Vagina (tissue), 2 donors: ENCODE results near the gene ASCC3. TPM values are rescaled to one million over a fixed set of nuclear protein-coding genes. Genes with fewer than 3 reads are reported as not detected.

Experiments used
- DNase-seq, 2 donors: peaks; one replicate each; pipeline ENCODE4 v3.0.0-alpha.2; 2017; ENCODE audit errors: extremely low spot score in 2 of 2
- H3K27ac ChIP-seq: fragments of 200-600 bp; sonication (generic); one replicate; pipeline ENCODE4 v1.5.1; 2019
- H3K27me3 ChIP-seq: fragments of 200-600 bp; sonication (generic); one replicate; pipeline ENCODE4 v1.5.1; 2019
- H3K36me3 ChIP-seq, 2 donors: fragments of 200-600 bp; sonication (generic); one replicate each; pipeline ENCODE4 v1.5.1; 2017 to 2019
- H3K4me1 ChIP-seq: fragments of 200-600 bp; sonication (generic); one replicate; pipeline ENCODE4 v1.5.1; 2019
- H3K4me3 ChIP-seq, 2 donors: fragments of 200-600 bp; sonication (generic); 1 replicate in 1 of 2; 2 replicates in 1 of 2; pipeline ENCODE4 v1.5.1; 2016 to 2019
- H3K9me3 ChIP-seq: fragments of 200-600 bp; sonication (generic); one replicate; pipeline ENCODE4 v1.5.1; 2019
- POLR2A ChIP-seq, 2 donors: fragments of 450-650 bp; IDR thresholded peaks; one replicate each; pipeline ENCODE4 v1.6.1; 2017; ENCODE audit warnings: antibody characterized with exemption in 2 of 2, mild to moderate bottlenecking in 2 of 2, moderate library complexity in 2 of 2
- POLR2AphosphoS5 ChIP-seq, 2 donors: sonication (generic); formaldehyde crosslinking; IDR thresholded peaks; one replicate each; pipeline ENCODE4 v1.9.0; 2017; ENCODE audit warnings: antibody characterized with exemption in 2 of 2, mild to moderate bottlenecking in 2 of 2, low read depth in 1 of 2; ENCODE audit not compliant: insufficient read depth in 1 of 2
- intact Hi-C: fragments of 100-400 bp; cut with DNase I; formaldehyde crosslinking; loops from one replicate; pipeline ENCODE4 v1.15.1; 2023
- total RNA-seq: library from RNA; depleted of rRNA; stranded (reverse); fragments of >200 nt; gene quantifications from one replicate; pipeline ENCODE4 v1.2.3, GENCODE V29; 2016
- TF ChIP-seq, protein P1 (sequence below), 3 experiments: fragments of 450-650 bp in 2 of 3; fragments of 200-600 bp in 1 of 3; sonication (generic) in 1 of 3; IDR thresholded peaks; one replicate each; pipeline ENCODE4 v1.5.1; 2017 to 2019; ENCODE audit warnings: antibody characterized with exemption in 3 of 3, mild to moderate bottlenecking in 2 of 3, moderate library complexity in 2 of 3

The ASCC3 gene
- total RNA-seq, 1 donor from 2014 or later = 44.7 TPM

- no peaks in the 10 kb centered on the region for H3K27me3 ChIP-seq
- no peak for DNase-seq
- H3K27ac ChIP-seq = no peak overlapping the region
- TF ChIP-seq POLR2AphosphoS5 (IDR thresholded peaks at IDR 0.05; ENCODE audit: insufficient read depth in 1 of 2, low read depth in 1 of 2) = no peak
- TF ChIP-seq, protein P1, sequence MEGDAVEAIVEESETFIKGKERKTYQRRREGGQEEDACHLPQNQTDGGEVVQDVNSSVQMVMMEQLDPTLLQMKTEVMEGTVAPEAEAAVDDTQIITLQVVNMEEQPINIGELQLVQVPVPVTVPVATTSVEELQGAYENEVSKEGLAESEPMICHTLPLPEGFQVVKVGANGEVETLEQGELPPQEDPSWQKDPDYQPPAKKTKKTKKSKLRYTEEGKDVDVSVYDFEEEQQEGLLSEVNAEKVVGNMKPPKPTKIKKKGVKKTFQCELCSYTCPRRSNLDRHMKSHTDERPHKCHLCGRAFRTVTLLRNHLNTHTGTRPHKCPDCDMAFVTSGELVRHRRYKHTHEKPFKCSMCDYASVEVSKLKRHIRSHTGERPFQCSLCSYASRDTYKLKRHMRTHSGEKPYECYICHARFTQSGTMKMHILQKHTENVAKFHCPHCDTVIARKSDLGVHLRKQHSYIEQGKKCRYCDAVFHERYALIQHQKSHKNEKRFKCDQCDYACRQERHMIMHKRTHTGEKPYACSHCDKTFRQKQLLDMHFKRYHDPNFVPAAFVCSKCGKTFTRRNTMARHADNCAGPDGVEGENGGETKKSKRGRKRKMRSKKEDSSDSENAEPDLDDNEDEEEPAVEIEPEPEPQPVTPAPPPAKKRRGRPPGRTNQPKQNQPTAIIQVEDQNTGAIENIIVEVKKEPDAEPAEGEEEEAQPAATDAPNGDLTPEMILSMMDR (IDR thresholded peaks at IDR 0.05) = no peak
- no peak for TF ChIP-seq POLR2A (IDR thresholded peaks at IDR 0.05)
- intact Hi-C loops = no loop called here
- no peaks in the 10 kb centered on the region for H3K4me1 ChIP-seq
- no peak overlapping the region for H3K4me3 ChIP-seq
- H3K36me3 ChIP-seq = no peaks in the 10 kb centered on the region
- no peaks in the 10 kb centered on the region for H3K9me3 ChIP-seq
Observed at GRCh38 chr6:100475554-100476320, 405.4 kb downstream of the ASCC3 start.

GRCh38 chr6:100473182-100473581, 407.9 kb downstream of the ASCC3 start:
- H3K4me1 ChIP-seq = no peaks in the 10 kb centered on the region
- no peak overlapping the region for H3K4me3 ChIP-seq
- H3K27me3 ChIP-seq = no peaks in the 10 kb centered on the region
- no peak for DNase-seq
- no peaks in the 10 kb centered on the region for H3K36me3 ChIP-seq
- intact Hi-C loops = no loop called here
- no peak overlapping the region for H3K27ac ChIP-seq
- no peaks in the 10 kb centered on the region for H3K9me3 ChIP-seq
- no peak for TF ChIP-seq POLR2AphosphoS5 (IDR thresholded peaks at IDR 0.05; ENCODE audit: insufficient read depth in 1 of 2, low read depth in 1 of 2)
- TF ChIP-seq, protein P1 (IDR thresholded peaks at IDR 0.05) = no peak
- no peak for TF ChIP-seq POLR2A (IDR thresholded peaks at IDR 0.05)

DNA sequence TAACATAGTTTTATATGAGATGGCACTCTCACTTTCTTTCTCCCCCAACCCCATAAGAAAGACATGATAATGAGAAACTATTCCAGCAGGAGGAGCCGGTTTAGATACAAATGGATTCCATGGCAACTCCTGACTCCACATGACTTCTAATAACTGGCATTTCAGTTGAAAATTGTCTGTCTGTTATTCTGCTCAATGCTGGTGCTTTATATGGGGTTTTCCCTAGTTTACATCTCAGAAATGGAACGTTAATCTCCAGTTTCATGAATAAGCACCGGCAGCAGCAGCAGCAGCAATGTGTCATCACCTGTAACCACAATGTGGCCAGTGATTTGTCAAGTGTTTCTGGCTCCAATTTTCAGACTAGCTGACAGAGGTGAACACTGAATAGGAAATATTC, 408.5 kb downstream of the ASCC3 start:
- Histone ChIP-seq H3K27me3 (no peaks in the 10 kb centered on the region), H3K9me3 (no peaks in the 10 kb centered on the region), H3K4me1 (no peaks in the 10 kb centered on the region), H3K27ac (no peak overlapping the region), H3K36me3 (no peaks in the 10 kb centered on the region), H3K4me3 (no peak overlapping the region)
- TF ChIP-seq, protein P1 (IDR thresholded peaks at IDR 0.05) = no peak
- TF ChIP-seq POLR2AphosphoS5 (IDR thresholded peaks at IDR 0.05; ENCODE audit: insufficient read depth in 1 of 2, low read depth in 1 of 2) (no peak), POLR2A (IDR thresholded peaks at IDR 0.05) (no peak)
- intact Hi-C loops = no loop called here
- no peak for DNase-seq

GRCh38 chr6:100470422-100471120, 410.6 kb downstream of the ASCC3 start:
- H3K36me3 ChIP-seq = no peaks in the 10 kb centered on the region
- DNase-seq = peak in 1 of 2 donors; percentile 25
- H3K27ac ChIP-seq = no peak overlapping the region
- intact Hi-C loops = no loop called here
- no peaks in the 10 kb centered on the region for H3K9me3 ChIP-seq
- TF ChIP-seq POLR2A (IDR thresholded peaks at IDR 0.05) (no peak), POLR2AphosphoS5 (IDR thresholded peaks at IDR 0.05; ENCODE audit: insufficient read depth in 1 of 2, low read depth in 1 of 2) (no peak)
- TF ChIP-seq, protein P1 (IDR thresholded peaks at IDR 0.05) = no peak
- no peaks in the 10 kb centered on the region for H3K4me1 ChIP-seq
- peaks cover 11% of the 10 kb centered on the region for H3K27me3 ChIP-seq
- H3K4me3 ChIP-seq = no peak overlapping the region
